ENCODE data around the gene GLB1L2.

Gene GLB1L2

DNA sequence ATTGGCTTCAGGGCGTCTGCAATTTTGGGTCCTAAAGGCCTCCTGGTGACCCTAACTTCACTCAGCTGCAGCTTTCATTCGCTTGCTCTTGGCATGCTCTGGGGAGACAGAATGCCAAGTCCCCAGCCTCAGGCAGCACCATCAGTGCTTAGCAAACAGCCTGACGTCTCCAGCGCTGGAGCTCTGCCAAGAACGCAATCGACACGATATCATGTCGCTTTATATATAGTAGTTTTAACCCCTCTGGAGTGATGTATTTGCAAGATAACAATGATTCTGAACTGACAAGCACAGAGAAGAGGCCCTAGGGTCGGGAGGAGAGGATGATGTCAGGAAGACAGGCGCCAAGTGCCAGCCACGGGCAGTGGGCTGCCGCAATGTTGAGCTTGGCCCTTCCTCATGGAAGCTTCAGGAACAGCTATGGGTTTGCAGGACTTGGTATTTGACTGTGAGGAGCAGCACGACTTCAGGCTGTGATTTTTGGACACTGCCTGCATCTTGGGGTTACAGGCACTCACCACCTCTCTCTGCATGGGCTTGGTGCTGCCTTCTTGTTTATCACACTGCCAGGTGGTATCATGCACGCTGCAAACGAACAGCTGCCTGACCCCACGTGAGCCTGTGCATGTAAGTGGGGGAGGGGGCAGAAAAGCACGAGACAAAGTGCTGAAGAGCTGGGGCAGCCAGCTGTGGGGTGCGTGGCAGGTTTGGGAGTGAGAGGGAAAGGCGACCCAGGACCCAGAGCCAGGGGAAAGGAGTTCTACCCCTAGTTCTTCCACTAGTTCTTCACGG is 54.2 kb downstream of the GLB1L2 start:
- DNase-seq (ENCODE audit: low spot score), result no peak

DNA sequence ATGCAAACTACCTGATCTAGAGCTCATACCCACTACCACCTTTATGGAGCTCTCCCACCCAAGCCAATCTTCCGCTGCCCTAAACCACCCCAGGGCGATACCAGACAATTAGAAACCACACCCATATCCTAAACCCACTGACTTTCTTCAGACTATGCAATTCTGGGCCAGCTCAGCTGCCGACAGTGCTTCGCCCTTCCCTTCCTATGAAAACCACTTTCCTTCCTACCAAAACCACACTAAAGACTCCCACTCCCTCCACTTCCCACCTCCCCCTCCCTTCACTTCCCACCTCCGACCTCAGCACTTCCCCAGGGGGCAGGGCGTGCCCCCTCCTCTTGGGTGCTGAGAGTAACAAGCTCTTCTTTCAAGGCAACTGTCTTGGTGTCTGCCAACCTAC is 55.2 kb downstream of the GLB1L2 start:
- no peak for DNase-seq (ENCODE audit: low spot score)

DNA sequence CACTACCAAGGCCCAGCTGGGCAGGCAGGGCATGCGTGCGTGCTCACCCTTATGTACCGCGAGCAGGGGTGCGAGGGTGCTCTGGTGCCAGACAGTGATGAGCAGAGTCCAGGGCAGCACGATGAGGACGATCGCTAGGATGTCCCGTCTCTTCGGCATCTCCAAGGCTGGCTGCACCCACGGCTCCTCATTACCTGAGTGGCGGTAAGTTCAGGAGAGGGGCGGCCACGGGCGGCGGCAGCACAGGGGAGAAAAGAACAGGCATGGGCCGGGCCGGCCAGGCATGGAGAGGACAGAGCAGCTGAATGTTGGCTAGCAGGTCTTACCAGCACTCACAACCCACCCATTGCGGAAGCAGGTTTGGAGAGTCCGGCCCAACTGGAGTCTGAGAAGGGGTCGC is 55.7 kb downstream of the GLB1L2 start:
- no peak for DNase-seq (ENCODE audit: low spot score)

DNA sequence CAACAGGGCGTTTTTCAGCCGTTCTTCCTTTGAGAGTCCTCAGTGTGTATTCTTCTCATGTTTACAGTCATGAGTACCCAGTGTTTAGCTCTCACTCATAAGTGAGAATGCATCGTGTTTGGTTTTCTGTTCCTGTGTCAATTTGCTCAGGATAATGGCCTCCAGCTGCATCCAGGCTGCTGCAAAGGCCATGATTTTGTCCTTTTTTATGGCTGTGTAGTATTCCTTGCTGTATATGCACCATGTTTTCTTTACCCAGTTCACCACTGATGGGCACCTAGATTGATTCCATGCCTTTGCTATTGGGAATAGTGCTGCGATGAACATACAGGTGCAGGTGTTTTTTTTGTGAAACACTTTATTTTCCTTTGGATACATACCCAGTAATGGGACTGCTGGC is 56.8 kb downstream of the GLB1L2 start:
- no peak for DNase-seq (ENCODE audit: low spot score)

DNA sequence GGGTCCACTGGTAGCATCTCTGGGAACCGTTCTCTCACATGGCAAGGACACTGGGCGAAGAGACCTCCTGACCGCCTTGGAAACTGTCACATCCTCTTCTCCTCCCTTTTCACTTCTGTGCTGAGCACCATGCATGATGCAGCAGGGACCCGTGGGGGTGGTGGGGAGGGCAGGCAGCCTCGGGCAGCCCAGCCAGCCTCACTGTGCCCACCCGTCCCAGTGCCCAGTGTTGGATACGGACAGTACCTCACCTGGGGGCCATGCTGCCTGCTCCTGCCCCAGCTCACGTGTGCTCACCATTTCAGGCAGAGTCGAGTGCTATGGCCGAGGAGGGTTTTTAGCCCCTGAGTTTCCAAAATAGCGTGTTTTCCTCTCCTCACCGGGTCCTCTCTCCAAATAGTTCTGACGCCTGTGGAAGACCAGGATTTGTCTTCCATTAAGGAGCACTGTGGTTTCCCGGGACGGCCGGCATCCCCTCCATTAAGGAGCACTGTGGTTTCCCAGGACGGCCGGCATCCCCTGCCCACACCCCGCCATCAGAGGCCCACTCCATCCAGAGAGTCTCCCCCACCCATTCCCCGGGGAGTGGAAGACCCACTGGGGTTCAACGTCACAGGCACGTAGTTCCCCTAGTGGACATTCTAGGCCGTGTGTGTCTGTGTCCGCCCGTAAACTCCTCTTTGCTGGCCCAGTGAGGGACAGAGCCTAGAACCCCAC is 57.8 kb downstream of the GLB1L2 start:
- no peak for DNase-seq (ENCODE audit: low spot score)

DNA sequence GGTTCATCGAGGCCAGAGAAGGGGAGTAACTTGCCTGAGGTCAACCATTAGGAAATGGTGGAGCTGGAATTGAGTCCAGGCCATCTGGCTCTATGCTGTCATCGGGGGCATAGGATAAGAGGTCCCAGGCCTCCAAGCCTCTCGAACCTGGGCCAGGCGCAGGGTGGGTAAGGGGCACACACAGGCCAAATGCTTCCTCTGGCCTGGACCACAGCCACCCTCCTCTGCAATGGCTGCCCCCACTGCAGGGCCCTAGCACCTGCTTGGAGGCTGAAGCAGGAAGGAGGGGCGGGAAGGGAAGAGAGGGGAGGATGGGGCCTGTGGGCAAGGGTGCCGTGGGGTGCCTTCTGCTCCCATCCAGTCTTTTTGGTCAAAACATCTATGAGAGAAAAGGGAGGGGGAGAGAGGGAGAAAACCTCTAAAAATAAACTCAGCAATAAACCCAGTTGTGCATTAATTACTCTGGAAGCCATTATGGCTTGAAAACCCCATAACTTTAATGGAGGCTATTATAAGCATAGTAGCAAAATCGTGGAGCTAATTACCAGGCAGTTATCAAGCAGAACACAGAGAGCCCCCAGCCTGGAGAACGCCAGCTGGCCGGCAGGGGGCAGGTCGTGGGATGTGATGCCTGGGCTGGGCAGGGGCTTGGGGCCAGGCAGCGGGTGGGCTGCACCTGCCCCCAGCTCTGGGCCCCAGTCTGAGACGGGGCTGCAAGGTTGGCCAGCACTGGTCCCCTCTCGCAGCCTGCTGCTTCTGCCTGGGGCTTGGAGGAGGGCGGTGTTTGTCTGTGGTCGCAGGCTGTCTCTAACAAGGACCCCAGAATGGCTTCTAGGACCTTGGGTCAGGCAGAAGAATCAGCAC is 59.1 kb downstream of the GLB1L2 start:
- no peak for DNase-seq (ENCODE audit: low spot score)

DNA sequence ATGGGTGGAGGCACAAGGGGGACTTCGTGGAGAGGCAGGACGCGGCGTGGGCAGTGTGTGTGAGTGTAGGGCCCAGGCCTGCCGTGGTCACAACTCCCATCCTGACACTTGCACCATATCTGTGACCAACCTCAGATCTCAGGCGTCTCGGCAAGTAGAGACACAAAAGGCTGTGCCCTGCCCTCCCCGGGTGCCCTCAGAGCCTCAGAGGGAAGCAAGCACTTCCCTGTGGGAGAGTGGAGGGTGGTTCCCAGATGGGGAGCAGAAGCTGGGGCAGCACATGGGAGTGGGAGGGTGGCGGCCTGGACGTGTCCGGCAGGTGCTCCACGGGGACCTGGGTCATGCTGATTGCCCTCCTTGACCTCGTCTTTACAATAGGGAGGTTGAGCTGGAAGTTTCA is 59.9 kb downstream of the GLB1L2 start:
- no peak for DNase-seq (ENCODE audit: low spot score)

DNA sequence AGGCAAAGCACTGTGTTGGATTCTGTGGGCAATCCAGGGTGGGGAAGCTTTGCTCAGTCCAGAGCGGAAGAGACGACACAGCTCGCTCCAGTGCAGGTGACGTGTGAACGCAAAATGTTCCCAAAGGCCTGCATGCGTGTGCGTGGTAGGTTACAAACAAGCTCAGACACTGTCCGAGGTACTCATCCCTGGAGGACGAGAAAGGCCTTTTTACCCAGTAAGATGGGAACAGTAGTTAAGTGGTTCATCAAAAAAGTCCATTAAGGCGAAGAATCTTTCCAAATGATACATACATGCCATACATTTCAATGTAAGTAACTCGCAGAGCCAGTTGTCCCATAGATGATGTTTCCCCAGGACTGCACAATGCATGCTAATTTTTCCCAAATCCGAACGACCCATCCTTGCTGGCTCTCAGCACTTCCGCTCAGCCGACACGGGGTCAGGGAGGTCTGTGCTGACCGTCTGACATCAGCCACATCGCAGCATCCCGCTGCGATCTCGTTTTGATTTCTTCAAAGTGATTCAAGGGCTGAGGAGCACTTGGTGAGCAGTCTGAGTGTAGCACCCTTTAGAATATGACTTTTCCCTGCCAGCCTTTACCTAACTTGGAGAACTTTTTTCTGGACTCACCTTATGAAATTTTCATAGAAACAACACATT is 61.3 kb downstream of the GLB1L2 start:
- DNase-seq (ENCODE audit: low spot score), result no peak

DNA sequence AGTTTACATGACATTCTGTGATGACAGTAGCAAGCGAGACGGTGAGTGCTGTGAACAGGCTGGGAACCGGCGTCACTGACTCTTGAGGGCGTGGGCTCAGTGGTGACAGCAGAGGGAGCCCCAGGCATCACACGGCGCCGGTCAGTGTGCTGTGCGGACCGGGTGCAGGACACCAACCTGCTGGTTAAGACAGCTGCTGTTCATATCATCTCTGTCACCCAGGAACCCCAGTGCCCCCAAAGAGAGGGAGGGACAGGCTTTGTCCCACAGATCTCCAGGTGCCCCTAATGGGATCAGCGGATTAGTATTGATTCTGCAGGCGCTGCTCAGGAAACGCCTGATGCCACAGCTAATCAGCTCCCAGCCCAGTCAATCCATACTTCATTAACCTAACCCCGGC is 61.9 kb downstream of the GLB1L2 start:
- DNase-seq (ENCODE audit: low spot score), result no peak

DNA sequence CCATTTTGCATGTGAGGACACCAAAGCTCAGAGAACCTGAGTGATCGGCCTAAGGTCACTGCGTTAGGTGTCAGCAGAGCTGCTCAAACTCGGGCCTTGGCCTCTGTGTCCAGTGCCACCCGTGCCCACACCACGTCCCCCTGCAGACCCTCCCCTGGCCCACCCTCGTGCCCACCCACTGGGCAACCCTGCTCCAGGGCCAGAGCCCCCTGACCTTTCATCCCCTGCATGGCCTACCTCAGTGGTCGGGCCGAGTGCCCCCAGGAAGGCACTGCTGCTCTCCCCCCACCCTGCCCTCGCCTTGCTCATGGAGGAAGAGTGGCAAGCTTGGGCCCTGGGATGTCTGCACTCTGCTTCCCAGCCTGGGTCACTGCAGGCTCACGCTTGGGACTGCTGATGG is 62.5 kb downstream of the GLB1L2 start:
- DNase-seq (ENCODE audit: low spot score), result no peak

DNA sequence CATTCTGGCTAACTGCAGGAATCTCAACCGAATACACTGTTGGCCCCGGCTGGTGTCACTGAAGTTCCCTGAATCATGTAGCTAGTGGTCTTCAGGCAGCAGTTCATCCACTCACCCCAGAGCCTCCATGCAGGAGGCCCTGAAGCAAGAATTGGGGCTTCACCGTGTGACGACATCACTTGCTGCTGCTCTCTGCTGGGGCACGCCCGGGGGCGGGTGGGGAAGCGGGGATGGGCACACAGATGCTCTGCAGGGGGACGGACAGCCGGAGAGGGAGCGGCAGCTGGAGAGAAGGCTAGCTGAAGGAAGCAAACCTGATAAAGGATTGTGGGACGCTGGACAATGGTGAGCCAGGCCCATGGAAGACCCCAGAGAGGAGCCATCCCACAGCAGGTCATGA is 63.2 kb downstream of the GLB1L2 start:
- DNase-seq (ENCODE audit: low spot score), result no peak

DNA sequence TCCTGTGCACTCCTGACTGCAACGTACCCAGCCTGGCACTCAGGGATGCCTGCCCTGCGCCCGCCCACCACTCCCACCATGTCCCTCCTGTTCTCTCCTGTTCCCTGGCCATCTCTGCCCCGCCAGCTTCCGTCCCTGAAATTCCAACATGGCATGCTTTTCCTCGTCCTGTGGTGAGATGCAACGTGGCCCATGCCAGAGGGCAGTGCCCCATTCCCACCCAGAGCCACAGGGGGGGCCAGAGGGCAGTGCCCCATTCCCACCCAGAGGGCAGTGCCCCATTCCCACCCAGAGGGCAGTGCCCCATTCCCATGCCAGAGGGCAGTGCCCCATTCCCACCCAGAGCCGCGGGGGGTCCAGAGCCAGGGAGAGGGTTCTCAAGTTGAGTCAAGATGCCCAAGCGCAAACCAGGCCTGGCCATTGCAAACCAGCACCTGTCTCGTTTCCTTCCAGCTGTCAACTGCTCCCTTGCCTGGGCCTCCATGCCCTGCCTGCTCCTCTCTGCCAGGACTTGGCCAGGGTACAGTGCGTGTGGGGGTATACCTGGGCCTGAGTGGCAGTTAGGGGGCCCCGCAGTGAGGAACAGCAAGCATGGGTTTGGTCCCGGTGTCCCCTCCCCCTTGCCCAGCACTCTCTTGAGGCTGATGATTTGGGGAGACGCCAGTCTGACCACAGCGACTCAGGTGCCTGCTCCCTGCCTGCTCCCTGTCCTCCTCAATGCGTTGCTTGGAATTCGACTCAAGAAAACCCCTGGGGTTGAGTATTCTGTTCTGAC is 65.7 kb downstream of the GLB1L2 start:
- DNase-seq (ENCODE audit: low spot score), result no peak

DNA sequence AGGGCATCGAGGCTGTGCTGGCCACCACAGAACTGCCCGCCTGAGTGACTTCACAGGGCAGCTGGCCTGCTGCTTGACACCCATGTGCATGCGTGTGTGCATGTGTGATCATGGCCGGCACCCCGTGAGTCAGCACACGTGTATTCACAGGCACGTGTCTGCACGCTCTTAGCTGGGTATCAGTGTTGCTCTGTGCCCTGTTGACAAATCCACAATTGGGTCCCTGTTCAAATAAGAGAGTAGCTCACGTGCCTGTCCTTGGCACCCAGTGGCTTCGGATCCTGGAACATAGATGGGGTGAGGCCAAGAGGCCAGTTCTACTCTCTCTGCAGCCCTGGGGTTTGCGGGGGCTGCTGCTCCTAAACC is 66.3 kb downstream of the GLB1L2 start:
- no peak for DNase-seq (ENCODE audit: low spot score)

DNA sequence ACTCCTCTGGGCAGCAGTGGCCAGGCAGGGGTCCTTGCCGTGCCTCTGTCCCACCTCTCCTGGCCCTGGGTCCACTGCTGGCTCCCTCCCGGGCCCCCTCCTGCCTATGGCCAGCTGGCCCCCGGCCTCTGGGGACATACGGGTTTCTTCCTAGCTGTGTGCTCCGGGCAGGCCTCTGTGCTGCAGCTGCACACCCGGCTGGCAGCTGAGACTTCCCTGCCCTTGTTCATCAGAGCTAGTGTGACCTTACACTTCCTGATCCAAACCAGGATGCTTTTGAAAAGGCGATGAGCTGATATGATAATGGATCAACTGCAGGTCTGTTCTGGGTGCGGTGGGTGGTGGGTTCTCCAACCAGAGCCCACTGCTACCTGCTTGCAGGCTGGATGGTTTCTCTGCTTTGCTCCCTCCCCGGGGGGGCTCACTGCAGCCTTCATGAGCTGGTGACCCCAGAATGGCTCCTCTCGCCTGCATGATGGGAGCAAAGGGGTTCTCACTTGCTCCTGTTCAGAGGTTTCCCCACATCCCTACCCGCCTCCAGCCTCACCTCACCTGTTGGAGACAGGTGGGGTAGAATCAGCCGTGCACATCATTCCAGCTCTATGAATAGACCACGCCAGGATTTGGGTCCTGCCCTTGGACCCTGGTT is 67.0 kb downstream of the GLB1L2 start:
- DNase-seq (ENCODE audit: low spot score), result no peak

DNA sequence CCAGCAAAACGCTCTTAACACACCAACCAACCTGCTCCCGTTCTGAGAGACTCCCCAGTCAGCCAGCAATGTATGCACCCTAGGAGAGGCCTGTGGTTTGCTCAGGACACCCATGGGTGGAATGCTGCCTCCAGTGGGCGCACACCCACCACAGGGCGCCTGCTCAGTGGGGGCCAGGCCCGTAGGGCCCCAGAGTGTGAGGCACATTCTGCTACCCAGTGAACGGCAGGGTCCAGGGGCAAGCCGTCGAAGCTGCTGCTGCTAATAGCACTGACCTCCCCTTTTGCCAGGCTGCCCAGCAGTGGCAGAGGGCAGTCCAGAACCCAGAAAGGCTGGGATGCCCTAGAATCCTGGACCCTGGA is 67.5 kb downstream of the GLB1L2 start:
- DNase-seq (ENCODE audit: low spot score), result no peak

DNA sequence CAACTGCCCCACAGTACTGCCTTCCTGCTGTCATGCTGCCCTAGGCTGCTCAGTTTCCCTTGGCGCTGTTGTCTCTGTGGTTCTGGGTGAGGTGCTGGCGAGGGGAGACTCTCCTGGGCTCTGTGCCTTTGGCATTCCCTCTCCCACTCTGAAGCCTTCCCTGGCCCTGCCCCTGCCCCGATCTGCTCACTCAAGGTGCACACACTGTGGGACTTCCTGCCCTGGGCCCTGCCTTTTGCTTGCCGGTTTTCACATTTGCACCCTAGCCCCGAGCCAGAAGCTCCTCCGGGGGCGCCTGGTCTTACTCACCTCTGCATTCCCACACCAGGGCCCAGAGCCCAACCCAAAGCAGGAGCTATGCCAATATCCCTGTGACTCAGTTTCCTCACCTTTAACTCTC is 68.2 kb downstream of the GLB1L2 start:
- DNase-seq (ENCODE audit: low spot score), result no peak

DNA sequence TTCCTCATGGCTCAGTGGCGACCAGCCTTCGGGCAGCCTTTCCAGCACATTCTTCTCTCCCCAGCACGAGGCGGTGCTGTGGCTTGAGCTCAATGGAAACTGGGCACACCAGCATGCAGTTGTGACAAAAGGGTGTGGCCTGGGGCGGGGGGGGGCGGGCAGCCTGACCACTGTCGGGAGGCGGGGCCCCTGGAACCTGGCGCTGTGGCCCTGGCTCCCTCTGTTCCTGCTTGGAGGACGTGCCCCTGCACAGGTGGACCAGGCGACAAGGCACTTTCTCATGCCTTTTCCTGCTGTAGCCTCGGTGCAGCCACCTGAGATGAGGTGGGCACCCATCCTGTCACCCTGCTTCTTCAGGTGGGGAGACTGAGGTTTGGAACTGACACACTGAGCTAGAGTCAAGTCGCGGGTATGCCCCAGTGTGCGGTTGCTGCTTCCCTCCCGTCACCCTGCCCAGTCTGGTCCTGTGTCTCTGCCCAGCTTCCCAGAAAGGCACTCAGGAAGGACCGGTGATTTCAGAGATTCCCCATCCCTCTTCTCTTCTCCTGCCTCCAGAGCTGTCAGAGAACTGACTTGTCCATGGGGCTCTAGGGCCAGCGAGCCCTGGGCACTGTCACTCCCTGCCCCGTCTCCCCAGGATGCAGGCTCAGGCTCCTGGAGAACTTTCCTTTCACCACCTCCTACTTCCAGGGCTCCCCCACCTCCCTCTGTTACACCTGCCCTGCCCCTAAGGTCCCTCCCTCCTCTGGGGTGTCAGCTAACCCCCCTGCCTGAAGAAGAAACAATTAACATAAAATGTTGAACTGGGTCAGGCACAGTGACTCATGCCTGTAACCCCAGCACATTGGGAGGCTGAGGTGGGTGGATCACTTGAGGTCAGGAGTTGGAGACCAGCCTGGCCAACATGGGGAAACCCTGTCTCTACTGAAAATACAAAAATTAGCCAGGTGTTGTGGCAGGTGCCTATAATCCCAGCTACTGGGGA is 70.3 kb downstream of the GLB1L2 start:
- DNase-seq (ENCODE audit: low spot score), result no peak

DNA sequence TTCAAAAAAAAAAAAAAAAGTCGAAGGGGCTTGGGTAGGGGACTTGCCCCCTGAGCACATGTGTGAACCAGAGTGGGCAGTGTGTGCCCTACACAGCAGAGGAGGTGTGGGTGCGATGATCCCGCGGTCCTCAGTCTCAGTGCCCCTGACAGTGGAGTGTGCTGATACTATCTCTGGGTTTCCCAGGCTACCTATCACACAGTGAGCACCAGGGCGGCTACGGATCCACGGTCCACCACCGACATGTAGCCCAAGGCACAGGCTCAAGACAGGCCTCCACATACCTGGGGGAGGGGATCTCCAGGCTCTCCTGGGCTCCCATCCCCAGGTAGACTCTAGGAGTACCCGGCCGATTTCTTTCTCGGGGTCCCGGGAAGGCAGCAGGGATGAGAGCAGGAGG is 71.1 kb downstream of the GLB1L2 start:
- no peak for DNase-seq (ENCODE audit: low spot score)

DNA sequence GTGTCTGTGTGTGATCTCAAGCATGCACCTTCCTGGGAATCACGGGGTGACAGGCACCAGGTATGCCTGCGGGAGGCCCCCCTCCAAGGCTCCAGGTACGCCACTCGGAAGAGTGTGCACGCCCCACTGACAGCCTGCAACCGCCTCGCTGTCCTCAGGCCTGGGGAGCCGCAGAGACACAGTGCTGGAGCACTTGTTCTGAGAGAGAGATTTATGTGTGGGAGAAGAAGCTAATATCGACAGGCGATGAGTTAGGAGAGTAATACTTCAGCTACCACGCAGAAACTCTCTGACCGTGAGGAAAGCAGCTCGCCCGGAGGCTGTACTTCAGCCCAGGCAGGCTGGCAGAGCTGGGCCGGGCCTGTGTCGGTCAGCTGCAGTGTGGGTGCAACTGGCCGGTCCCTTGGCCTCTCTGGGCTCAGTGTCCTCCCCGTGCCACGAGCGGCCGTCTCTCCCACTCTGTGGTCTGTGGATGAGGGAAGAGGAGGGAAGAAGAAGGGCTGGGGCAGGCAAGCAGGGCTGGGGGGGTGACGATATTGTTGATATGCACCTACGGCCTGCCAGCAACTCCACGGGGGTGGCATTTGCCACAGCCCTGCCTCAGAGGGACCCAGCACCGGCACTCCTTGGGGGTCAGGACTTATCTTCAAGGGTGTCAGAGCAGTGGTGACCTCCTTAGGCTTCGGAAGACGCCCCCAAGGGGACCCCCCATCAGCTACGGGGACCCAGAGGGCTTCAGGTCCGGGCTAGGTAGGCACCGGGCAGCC is 73.0 kb downstream of the GLB1L2 start:
- no peak for DNase-seq (ENCODE audit: low spot score)

Data from RKO (cell line).